OCI-LY7 (cell line): ENCODE data around the gene RETREG1. TPM values are rescaled to one million over a fixed set of nuclear protein-coding genes. Genes with fewer than 3 reads are reported as not detected.

ENCODE experiments used
- BruUV-seq: library from RNA; stranded (reverse); fragments of 400-500 nt; replicated peaks from 2 replicates; lab custom pipeline; 2021; lab: Mats Ljungman, UMichigan
- CTCF ChIA-PET: fragments of 300-600 bp; sonication (Branson Sonifier 250); formaldehyde crosslinking; loops from one replicate; lab custom pipeline; 2022; ENCODE audit warnings: antibody characterized with exemption; ENCODE audit not compliant: unreplicated experiment; lab: Charles Lee
- POLR2A ChIA-PET: fragments of 300-600 bp; sonication (Branson Sonifier 250); formaldehyde crosslinking; loops from one replicate; lab custom pipeline; 2022; ENCODE audit warnings: antibody characterized with exemption; lab: Charles Lee
- DNase-seq: peaks from one replicate; pipeline ENCODE4 v3.0.0-alpha.2; 2015; ENCODE audit warnings: low spot score
- H2AFZ ChIP-seq: fragments of 200-600 bp; sonication (generic), shearing (Covaris generic); 2 replicates; pipeline ENCODE4 v1.6.1; 2014; ENCODE audit warnings: mild to moderate bottlenecking, antibody characterized with exemption, low read length, moderate library complexity
- H3K27ac ChIP-seq: fragments of 200-600 bp; sonication (generic); 2 replicates; pipeline ENCODE4 v1.5.1; 2014; ENCODE audit warnings: mixed run types, low read depth, mild to moderate bottlenecking, moderate library complexity, low read length, inconsistent platforms; ENCODE audit not compliant: poor library complexity, severe bottlenecking
- H3K36me3 ChIP-seq: fragments of 200-600 bp; sonication (generic); 2 replicates; pipeline ENCODE4 v1.6.1; 2014; ENCODE audit warnings: mild to moderate bottlenecking, antibody characterized with exemption, low read length, moderate library complexity, mixed read lengths; ENCODE audit not compliant: insufficient read depth
- H3K4me1 ChIP-seq: fragments of 200-600 bp; sonication (generic); 2 replicates; pipeline ENCODE4 v1.5.1; 2014; ENCODE audit warnings: mild to moderate bottlenecking, low read length; ENCODE audit not compliant: insufficient read depth, poor library complexity, severe bottlenecking
- H3K4me2 ChIP-seq: fragments of 200-600 bp; sonication (generic); 2 replicates; pipeline ENCODE4 v1.6.1; 2014; ENCODE audit warnings: mild to moderate bottlenecking, low read length
- H3K4me3 ChIP-seq: fragments of 200-600 bp; sonication (generic); 2 replicates; pipeline ENCODE4 v1.5.1; 2014; ENCODE audit warnings: mild to moderate bottlenecking, low read depth, low read length; ENCODE audit not compliant: poor library complexity, severe bottlenecking
- H3K79me2 ChIP-seq: fragments of 200-600 bp; sonication (generic); 2 replicates; pipeline ENCODE4 v1.6.1; 2016; ENCODE audit warnings: low read depth, mild to moderate bottlenecking, low read length, moderate library complexity, mixed read lengths; ENCODE audit not compliant: insufficient read depth
- H3K9me2 ChIP-seq: fragments of 200-600 bp; sonication (generic); 2 replicates; pipeline ENCODE4 v1.6.1; 2016; ENCODE audit warnings: mild to moderate bottlenecking, low read length, mixed read lengths; ENCODE audit not compliant: insufficient read depth
- H3K9me3 ChIP-seq: fragments of 200-600 bp; sonication (generic); 2 replicates; pipeline ENCODE4 v1.6.1; 2014; ENCODE audit warnings: mild to moderate bottlenecking, mixed run types, low read length, mixed read lengths
- H4K20me1 ChIP-seq: fragments of 200-600 bp; sonication (generic); 2 replicates; pipeline ENCODE4 v1.6.1; 2014; ENCODE audit warnings: mild to moderate bottlenecking, antibody characterized with exemption, low read length, moderate library complexity, mixed read lengths; ENCODE audit not compliant: insufficient read depth
- EZH2phosphoT487 ChIP-seq: fragments of 200-600 bp; sonication (generic); IDR thresholded peaks from 2 replicates; pipeline ENCODE4 v1.6.1; 2018; ENCODE audit warnings: low read depth, borderline replicate concordance, mild to moderate bottlenecking, mixed run types, antibody characterized with exemption, low read length, moderate library complexity, mixed read lengths
- intact Hi-C: fragments of 100-400 bp; cut with micrococcal nuclease; formaldehyde crosslinking; loops from one replicate; pipeline ENCODE4 v1.10.0; 2022; ENCODE audit not compliant: unreplicated experiment
- total RNA-seq, 2 experiments: library from RNA; depleted of rRNA in 1 of 2; stranded (reverse); fragments of >200 nt in 1 of 2; shearing (Covaris generic) in 1 of 2; gene quantifications; 2 replicates each; pipeline ENCODE4 v1.2.3, GENCODE V29; 2014 to 2022
- TF ChIP-seq, protein P1 (sequence below): fragments of 200-600 bp; sonication (generic); conservative IDR thresholded peaks from 2 replicates; pipeline ENCODE4 v1.5.1; 2014; ENCODE audit warnings: mild to moderate bottlenecking, antibody characterized with exemption, low read length, moderate library complexity, mixed read lengths

Gene RETREG1
- total RNA-seq, 2 experiments from 2014 or later = 2.4 to 2.6 TPM

DNA sequence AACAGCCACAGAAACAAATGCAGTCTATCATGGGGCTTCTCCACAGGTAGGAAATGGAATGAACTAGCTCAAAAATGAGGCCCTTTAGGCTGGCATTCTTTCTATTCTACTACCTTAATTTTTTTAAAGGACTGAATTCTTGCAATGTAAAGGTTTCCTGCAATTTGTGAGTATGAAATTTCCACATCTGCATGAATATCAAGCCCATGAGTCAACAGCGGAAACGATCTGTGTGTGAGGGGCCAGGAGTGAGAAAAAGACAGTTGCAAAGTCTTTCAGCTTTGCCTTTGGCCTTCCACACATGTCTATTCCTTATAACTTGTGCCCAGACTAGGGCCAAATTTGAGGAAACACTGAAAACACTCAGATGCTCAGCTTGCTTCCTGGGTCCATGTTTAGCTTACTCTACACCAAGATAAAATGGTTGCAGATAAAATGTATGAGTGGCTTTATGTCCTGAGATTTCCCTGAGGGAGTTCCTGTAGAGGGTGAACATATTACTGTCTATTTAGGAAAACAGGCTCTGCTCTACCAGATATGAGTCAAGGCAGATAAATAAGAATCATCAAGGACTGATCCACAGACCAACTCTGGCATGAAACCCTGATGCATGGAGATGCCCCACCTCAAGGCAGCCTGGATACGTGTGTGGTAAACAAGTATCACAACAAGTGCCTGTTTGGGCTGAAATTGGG lies 46.5 kb downstream of the RETREG1 start:
- BruUV-seq = no TSS peak
- CTCF ChIA-PET = interaction anchor here (0.6 kb wide), 1 partner anchor 26 kb away, joined by 3 read pairs; no protein-coding TSS in a partner anchor

DNA sequence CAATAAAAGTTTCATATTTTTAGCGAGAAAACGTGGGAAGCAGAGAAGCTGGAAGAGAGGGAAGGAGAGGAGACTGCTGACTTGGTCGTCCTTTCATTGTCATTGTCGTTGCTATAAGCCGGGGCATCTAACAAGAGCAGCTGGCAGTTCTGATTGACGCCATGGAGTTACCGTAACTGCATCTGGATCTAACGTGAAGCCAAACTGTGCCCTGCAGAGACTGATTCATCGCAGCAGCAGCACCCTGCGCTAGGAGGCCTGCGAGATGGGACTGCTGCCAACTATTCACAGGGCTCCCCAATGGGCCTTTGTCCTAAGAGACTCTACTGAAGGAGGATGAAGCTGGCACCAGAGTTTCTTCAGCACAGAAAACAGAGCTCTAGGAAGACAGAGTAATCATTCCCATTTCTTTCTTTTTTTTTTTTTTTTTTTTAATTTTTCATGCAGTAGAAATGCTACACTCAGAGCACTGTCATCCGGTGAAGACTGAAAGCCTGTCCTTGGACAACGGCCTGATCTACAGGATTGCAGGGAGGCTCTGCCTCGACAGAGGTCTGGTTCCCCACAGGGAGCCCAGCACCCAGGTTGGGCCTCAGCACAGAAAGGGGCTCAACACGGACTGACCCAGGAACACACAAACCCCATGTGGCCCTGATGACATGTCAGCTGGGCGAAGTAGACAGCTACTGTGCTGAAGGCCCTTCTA lies 47.8 kb downstream of the RETREG1 start:
- Histone ChIP-seq H3K4me2 (no peak overlapping the region), H3K27ac (no peak overlapping the region), H3K36me3 (no peaks in the 10 kb centered on the region), H3K9me3 (no peaks in the 10 kb centered on the region), H3K4me3 (no peak overlapping the region), H4K20me1 (no peaks in the 10 kb centered on the region), H2AFZ (no peak overlapping the region), H3K4me1 (no peaks in the 10 kb centered on the region), H3K79me2 (no peaks in the 10 kb centered on the region), H3K9me2 (no peaks in the 10 kb centered on the region)
- intact Hi-C loops = no loop called here
- BruUV-seq = no TSS peak
- CTCF ChIA-PET = no interaction called here
- no peak for DNase-seq
- POLR2A ChIA-PET = interaction anchor here (0.7 kb wide), 1 partner anchor 101 kb away, joined by 3 read pairs; no protein-coding TSS in a partner anchor
- no peak for TF ChIP-seq EZH2phosphoT487

More for the DNA sequence above, 46.5 kb downstream of the RETREG1 start:
- Histone ChIP-seq H3K9me3 (no peaks in the 10 kb centered on the region), H3K36me3 (no peaks in the 10 kb centered on the region), H3K79me2 (no peaks in the 10 kb centered on the region), H3K9me2 (no peaks in the 10 kb centered on the region), H3K4me2 (no peak overlapping the region), H3K4me3 (no peak overlapping the region), H3K27ac (no peak overlapping the region), H4K20me1 (no peaks in the 10 kb centered on the region), H3K4me1 (no peaks in the 10 kb centered on the region), H2AFZ (no peak overlapping the region)
- TF ChIP-seq, protein P1, sequence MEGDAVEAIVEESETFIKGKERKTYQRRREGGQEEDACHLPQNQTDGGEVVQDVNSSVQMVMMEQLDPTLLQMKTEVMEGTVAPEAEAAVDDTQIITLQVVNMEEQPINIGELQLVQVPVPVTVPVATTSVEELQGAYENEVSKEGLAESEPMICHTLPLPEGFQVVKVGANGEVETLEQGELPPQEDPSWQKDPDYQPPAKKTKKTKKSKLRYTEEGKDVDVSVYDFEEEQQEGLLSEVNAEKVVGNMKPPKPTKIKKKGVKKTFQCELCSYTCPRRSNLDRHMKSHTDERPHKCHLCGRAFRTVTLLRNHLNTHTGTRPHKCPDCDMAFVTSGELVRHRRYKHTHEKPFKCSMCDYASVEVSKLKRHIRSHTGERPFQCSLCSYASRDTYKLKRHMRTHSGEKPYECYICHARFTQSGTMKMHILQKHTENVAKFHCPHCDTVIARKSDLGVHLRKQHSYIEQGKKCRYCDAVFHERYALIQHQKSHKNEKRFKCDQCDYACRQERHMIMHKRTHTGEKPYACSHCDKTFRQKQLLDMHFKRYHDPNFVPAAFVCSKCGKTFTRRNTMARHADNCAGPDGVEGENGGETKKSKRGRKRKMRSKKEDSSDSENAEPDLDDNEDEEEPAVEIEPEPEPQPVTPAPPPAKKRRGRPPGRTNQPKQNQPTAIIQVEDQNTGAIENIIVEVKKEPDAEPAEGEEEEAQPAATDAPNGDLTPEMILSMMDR = no peak
- no peak for TF ChIP-seq EZH2phosphoT487
- POLR2A ChIA-PET = interaction anchor here (0.7 to 1.9 kb wide), 3 partner anchors 11 to 22 kb away, joined by 3 to 8 read pairs (median 3); no protein-coding TSS in a partner anchor
- intact Hi-C loops = no loop called here
- DNase-seq = no peak

DNA sequence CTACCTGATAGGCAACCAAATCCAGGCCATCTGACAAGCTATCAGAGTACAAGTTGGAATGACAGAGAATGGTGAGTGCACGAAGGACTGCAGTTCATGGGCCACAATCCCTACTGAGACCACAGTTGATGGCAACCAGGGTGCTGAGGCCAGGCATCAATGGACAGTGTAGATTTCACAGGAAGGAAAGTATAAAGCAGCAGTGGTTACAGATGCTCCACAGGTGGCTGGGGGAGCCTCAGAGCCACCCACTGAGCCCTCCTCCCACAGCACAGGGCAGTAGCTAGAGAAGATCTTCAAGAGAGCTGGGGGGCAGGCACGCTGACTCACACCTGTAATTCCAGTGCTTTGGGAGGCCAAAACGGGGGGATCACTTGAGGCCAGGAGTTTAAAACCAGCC lies 49.4 kb downstream of the RETREG1 start:
- Histone ChIP-seq H3K79me2 (no peaks in the 10 kb centered on the region), H4K20me1 (no peaks in the 10 kb centered on the region), H3K27ac (no peak overlapping the region), H3K4me1 (no peaks in the 10 kb centered on the region), H3K9me2 (no peaks in the 10 kb centered on the region), H2AFZ (no peak overlapping the region), H3K9me3 (no peaks in the 10 kb centered on the region), H3K4me3 (no peak overlapping the region), H3K36me3 (no peaks in the 10 kb centered on the region), H3K4me2 (no peak overlapping the region)
- intact Hi-C loops = no loop called here
- TF ChIP-seq, protein P1 = no peak
- no peak for TF ChIP-seq EZH2phosphoT487
- no peak for DNase-seq
- ChIA-PET POLR2A (interaction anchor here (0.6 to 1.1 kb wide), 4 partner anchors 11 to 98 kb away, joined by 3 to 4 read pairs (median 4); no protein-coding TSS in a partner anchor), CTCF (no interaction called here)
- BruUV-seq = no TSS peak
